ENCODE data around the gene LSG1. TPM values are rescaled to one million over a fixed set of nuclear protein-coding genes. Genes with fewer than 3 reads are reported as not detected.
"Not testable (repeated sequence)": the region's sequence is repeated elsewhere in the genome, so short reads cannot be mapped to it uniquely, and the experiment has no call there.

LSG1 gene
- total RNA-seq, 2 donors from 2014 or later, result 42.0 to 52.6 TPM

- Mint-ChIP-seq H3K4me3 (no peak overlapping the region), H3K36me3 (ENCODE audit: low read depth) (no peaks in the 10 kb centered on the region), H3K27ac (no peak overlapping the region), H3K4me1 (peaks cover 2% of the 10 kb centered on the region), H3K27me3 (no peaks in the 10 kb centered on the region)
- ATAC-seq (no peak), DNase-seq (no peak)
- H3K9me3 ChIP-seq (ENCODE audit: control insufficient read depth, low read length, poor library complexity, severe bottlenecking), result no peaks in the 10 kb centered on the region
Observed at GRCh38 chr3:194617143-194617671, 54.8 kb downstream of the LSG1 start.

GRCh38 chr3:194615226-194615625 lies 56.8 kb downstream of the LSG1 start:
- H3K36me3 Mint-ChIP-seq (ENCODE audit: low read depth), result no peaks in the 10 kb centered on the region
- ATAC-seq (no peak), DNase-seq (no peak)
- H3K9me3 ChIP-seq (ENCODE audit: control insufficient read depth, low read length, poor library complexity, severe bottlenecking), result no peaks in the 10 kb centered on the region
- no peak overlapping the region for H3K4me3 Mint-ChIP-seq
- H3K27ac Mint-ChIP-seq, result no peak overlapping the region
- H3K27me3 Mint-ChIP-seq, result no peaks in the 10 kb centered on the region
- peaks cover 2% of the 10 kb centered on the region for H3K4me1 Mint-ChIP-seq

- H3K4me1 Mint-ChIP-seq, result peaks cover 4% of the 10 kb centered on the region
- ATAC-seq (no peak), DNase-seq (no peak)
- H3K27ac Mint-ChIP-seq, result no peak overlapping the region
- peaks cover 9% of the 10 kb centered on the region for H3K27me3 Mint-ChIP-seq
- no peak overlapping the region for H3K4me3 Mint-ChIP-seq
- H3K9me3 ChIP-seq (ENCODE audit: control insufficient read depth, low read length, poor library complexity, severe bottlenecking), result no peaks in the 10 kb centered on the region
- H3K36me3 Mint-ChIP-seq (ENCODE audit: low read depth), result peaks cover 4% of the 10 kb centered on the region
Observed at GRCh38 chr3:194612221-194612620, 59.8 kb downstream of the LSG1 start.

GRCh38 chr3:194610689-194611088 lies 61.3 kb downstream of the LSG1 start:
- Mint-ChIP-seq H3K4me3 (no peak overlapping the region), H3K4me1 (peaks cover 4% of the 10 kb centered on the region), H3K27me3 (peaks cover 9% of the 10 kb centered on the region), H3K27ac (no peak overlapping the region), H3K36me3 (ENCODE audit: low read depth) (peaks cover 6% of the 10 kb centered on the region)
- no peaks in the 10 kb centered on the region for H3K9me3 ChIP-seq (ENCODE audit: control insufficient read depth, low read length, poor library complexity, severe bottlenecking)
- DNase-seq, result no peak
- ATAC-seq, result no peak

GRCh38 chr3:194609601-194610000 lies 62.4 kb downstream of the LSG1 start:
- H3K9me3 ChIP-seq (ENCODE audit: control insufficient read depth, low read length, poor library complexity, severe bottlenecking), result no peaks in the 10 kb centered on the region
- no peak overlapping the region for H3K4me3 Mint-ChIP-seq
- DNase-seq, result no peak
- peaks cover 9% of the 10 kb centered on the region for H3K27me3 Mint-ChIP-seq
- peaks cover 4% of the 10 kb centered on the region for H3K4me1 Mint-ChIP-seq
- no peak overlapping the region for H3K27ac Mint-ChIP-seq
- H3K36me3 Mint-ChIP-seq (ENCODE audit: low read depth), result peaks cover 6% of the 10 kb centered on the region
- no peak for ATAC-seq

GRCh38 chr3:194608981-194609380 lies 63.0 kb downstream of the LSG1 start:
- Mint-ChIP-seq H3K27ac (no peak overlapping the region), H3K4me3 (no peak overlapping the region), H3K36me3 (ENCODE audit: low read depth) (peaks cover 6% of the 10 kb centered on the region), H3K27me3 (peaks cover 9% of the 10 kb centered on the region), H3K4me1 (peaks cover 4% of the 10 kb centered on the region)
- no peak for DNase-seq
- H3K9me3 ChIP-seq (ENCODE audit: control insufficient read depth, low read length, poor library complexity, severe bottlenecking), result no peaks in the 10 kb centered on the region
- no peak for ATAC-seq

GRCh38 chr3:194607592-194608389 lies 64.2 kb downstream of the LSG1 start:
- ATAC-seq, result no peak
- H3K4me3 Mint-ChIP-seq, result no peak overlapping the region

GRCh38 chr3:194606941-194607340 lies 65.0 kb downstream of the LSG1 start:
- Mint-ChIP-seq H3K4me3 (no peak overlapping the region), H3K36me3 (ENCODE audit: low read depth) (peaks cover 6% of the 10 kb centered on the region)
- H3K9me3 ChIP-seq (ENCODE audit: control insufficient read depth, low read length, poor library complexity, severe bottlenecking), result no peaks in the 10 kb centered on the region

More at GRCh38 chr3:194607592-194608389, 64.2 kb downstream of the LSG1 start:
- Mint-ChIP-seq H3K36me3 (ENCODE audit: low read depth) (peaks cover 6% of the 10 kb centered on the region), H3K27ac (no peak overlapping the region), H3K27me3 (peaks cover 9% of the 10 kb centered on the region), H3K4me1 (peaks cover 4% of the 10 kb centered on the region)
- DNase-seq, result no peak
- no peaks in the 10 kb centered on the region for H3K9me3 ChIP-seq (ENCODE audit: control insufficient read depth, low read length, poor library complexity, severe bottlenecking)

GRCh38 chr3:194606163-194606562 lies 65.8 kb downstream of the LSG1 start:
- DNase-seq (no peak), ATAC-seq (no peak)
- H3K9me3 ChIP-seq (ENCODE audit: control insufficient read depth, low read length, poor library complexity, severe bottlenecking), result no peaks in the 10 kb centered on the region
- Mint-ChIP-seq H3K4me1 (peaks cover 3% of the 10 kb centered on the region), H3K36me3 (ENCODE audit: low read depth) (peaks cover 6% of the 10 kb centered on the region), H3K27ac (no peak overlapping the region), H3K27me3 (peaks cover 9% of the 10 kb centered on the region), H3K4me3 (no peak overlapping the region)

More at GRCh38 chr3:194606941-194607340, 65.0 kb downstream of the LSG1 start:
- Mint-ChIP-seq H3K27ac (no peak overlapping the region), H3K4me1 (peaks cover 3% of the 10 kb centered on the region), H3K27me3 (peaks cover 9% of the 10 kb centered on the region)
- no peak for ATAC-seq
- no peak for DNase-seq

- not testable (repeated sequence) for H3K27ac Mint-ChIP-seq; H3K4me1 Mint-ChIP-seq; H3K9me3 ChIP-seq (ENCODE audit: control insufficient read depth, low read length, poor library complexity, severe bottlenecking); H3K36me3 Mint-ChIP-seq (ENCODE audit: low read depth); H3K27me3 Mint-ChIP-seq; H3K4me3 Mint-ChIP-seq; ATAC-seq; DNase-seq
Observed at GRCh38 chr3:194605314-194605713, 66.7 kb downstream of the LSG1 start.

- Mint-ChIP-seq H3K36me3 (ENCODE audit: low read depth) (peaks cover 6% of the 10 kb centered on the region), H3K27ac (no peak overlapping the region), H3K27me3 (peaks cover 9% of the 10 kb centered on the region), H3K4me1 (peaks cover 3% of the 10 kb centered on the region), H3K4me3 (no peak overlapping the region)
- DNase-seq, result no peak
- ATAC-seq, result no peak
- no peaks in the 10 kb centered on the region for H3K9me3 ChIP-seq (ENCODE audit: control insufficient read depth, low read length, poor library complexity, severe bottlenecking)
Observed at GRCh38 chr3:194604837-194605236, 67.2 kb downstream of the LSG1 start.

GRCh38 chr3:194604126-194604525 lies 67.9 kb downstream of the LSG1 start:
- Mint-ChIP-seq H3K4me1 (peaks cover 3% of the 10 kb centered on the region), H3K4me3 (no peak overlapping the region), H3K27me3 (peaks cover 8% of the 10 kb centered on the region), H3K36me3 (ENCODE audit: low read depth) (peaks cover 6% of the 10 kb centered on the region), H3K27ac (no peak overlapping the region)
- DNase-seq (no peak), ATAC-seq (no peak)
- H3K9me3 ChIP-seq (ENCODE audit: control insufficient read depth, low read length, poor library complexity, severe bottlenecking), result no peaks in the 10 kb centered on the region

GRCh38 chr3:194602669-194603171 lies 69.3 kb downstream of the LSG1 start:
- Mint-ChIP-seq H3K4me1 (no peaks in the 10 kb centered on the region), H3K36me3 (ENCODE audit: low read depth) (peaks cover 2% of the 10 kb centered on the region), H3K27me3 (no peaks in the 10 kb centered on the region), H3K4me3 (no peak overlapping the region), H3K27ac (no peak overlapping the region)
- no peaks in the 10 kb centered on the region for H3K9me3 ChIP-seq (ENCODE audit: control insufficient read depth, low read length, poor library complexity, severe bottlenecking)
- DNase-seq, result no peak
- ATAC-seq, result no peak
